ENCODE results near the gene ARHGAP33. TPM values are rescaled to one million over a fixed set of nuclear protein-coding genes. Genes with fewer than 3 reads are reported as not detected.

The ARHGAP33 gene
- total and polyA plus RNA-seq, 2 experiments from 2014 or later, result 11.6 to 22.1 TPM

DNA sequence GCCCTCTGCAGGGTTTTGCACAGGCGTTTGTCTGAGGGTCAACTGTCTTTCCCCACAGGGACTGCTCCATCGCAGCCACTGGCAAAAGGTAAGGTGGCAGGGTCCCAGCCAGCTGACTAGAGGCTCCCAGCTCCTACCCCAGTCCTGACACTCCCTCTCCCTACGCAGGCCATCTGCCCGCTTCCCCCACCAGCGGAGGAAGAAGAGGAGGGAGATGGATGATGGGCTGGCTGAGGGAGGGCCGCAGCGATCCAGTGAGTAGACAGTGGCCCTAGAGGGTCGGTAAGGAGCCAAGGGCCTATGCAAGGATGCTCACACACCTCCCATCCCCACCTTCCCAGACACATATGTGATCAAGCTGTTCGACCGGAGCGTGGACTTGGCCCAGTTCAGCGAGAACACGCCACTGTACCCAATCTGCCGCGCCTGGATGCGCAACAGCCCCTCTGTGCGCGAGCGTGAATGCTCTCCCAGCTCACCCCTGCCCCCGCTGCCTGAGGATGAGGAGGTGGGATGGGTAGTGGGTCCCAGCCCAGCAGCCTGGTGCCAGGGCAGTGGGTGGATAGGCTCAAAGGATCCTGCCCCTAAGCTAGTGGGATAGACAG, 22.5 kb upstream of the ARHGAP33 start (continued):
- TF ChIP-seq, protein P1, sequence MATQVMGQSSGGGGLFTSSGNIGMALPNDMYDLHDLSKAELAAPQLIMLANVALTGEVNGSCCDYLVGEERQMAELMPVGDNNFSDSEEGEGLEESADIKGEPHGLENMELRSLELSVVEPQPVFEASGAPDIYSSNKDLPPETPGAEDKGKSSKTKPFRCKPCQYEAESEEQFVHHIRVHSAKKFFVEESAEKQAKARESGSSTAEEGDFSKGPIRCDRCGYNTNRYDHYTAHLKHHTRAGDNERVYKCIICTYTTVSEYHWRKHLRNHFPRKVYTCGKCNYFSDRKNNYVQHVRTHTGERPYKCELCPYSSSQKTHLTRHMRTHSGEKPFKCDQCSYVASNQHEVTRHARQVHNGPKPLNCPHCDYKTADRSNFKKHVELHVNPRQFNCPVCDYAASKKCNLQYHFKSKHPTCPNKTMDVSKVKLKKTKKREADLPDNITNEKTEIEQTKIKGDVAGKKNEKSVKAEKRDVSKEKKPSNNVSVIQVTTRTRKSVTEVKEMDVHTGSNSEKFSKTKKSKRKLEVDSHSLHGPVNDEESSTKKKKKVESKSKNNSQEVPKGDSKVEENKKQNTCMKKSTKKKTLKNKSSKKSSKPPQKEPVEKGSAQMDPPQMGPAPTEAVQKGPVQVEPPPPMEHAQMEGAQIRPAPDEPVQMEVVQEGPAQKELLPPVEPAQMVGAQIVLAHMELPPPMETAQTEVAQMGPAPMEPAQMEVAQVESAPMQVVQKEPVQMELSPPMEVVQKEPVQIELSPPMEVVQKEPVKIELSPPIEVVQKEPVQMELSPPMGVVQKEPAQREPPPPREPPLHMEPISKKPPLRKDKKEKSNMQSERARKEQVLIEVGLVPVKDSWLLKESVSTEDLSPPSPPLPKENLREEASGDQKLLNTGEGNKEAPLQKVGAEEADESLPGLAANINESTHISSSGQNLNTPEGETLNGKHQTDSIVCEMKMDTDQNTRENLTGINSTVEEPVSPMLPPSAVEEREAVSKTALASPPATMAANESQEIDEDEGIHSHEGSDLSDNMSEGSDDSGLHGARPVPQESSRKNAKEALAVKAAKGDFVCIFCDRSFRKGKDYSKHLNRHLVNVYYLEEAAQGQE (IDR thresholded peaks at IDR 0.05; ENCODE audit: unreplicated experiment), result no peak
- TF ChIP-seq JUNB (IDR thresholded peaks at IDR 0.05; ENCODE audit: unreplicated experiment) (no peak), ZNF331 (CRISPR knock-in tag; IDR thresholded peaks at IDR 0.05; ENCODE audit: low read depth) (no peak), EZH2 (IDR thresholded peaks at IDR 0.05; ENCODE audit: low read depth, unreplicated experiment) (no peak), CREB1 (CRISPR knock-in tag; IDR thresholded peaks at IDR 0.05; ENCODE audit: low read depth) (no peak), STAT1 (IDR thresholded peaks at IDR 0.05; ENCODE audit: unreplicated experiment) (no peak)

DNA sequence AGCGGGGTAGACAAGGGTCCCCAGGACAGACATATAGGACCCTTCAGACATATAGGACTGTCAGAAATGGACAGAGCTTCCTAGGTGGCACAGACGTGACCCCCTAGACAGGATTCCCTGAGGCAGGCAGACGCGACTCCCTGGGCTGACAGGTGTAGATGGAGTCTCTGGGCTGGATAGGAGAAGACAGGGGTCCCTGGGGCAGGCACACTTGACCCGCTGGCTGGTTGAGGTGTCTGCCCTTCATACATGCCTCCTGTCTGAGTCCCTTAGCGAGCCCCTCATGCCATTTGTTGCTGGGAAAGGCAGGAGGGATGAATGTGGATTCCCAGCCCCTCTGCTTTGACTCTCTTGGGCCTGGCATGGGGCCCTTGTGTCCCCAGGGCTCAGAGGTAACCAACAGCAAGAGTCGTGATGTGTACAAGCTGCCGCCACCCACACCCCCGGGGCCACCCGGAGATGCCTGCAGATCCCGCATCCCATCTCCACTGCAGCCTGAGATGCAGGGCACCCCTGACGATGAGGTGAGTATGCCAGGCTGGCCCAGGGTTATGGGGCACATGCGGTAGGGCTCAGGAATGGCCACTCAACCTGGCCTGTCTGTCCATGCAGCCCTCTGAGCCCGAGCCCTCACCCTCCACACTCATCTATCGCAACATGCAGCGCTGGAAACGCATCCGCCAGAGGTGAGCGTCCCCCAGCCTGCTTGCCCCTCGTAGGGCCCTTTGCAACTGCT, 21.6 kb upstream of the ARHGAP33 start:
- Histone ChIP-seq H3K4me2 (no peak overlapping the region), H3F3A (replicated peaks; ENCODE audit: low read depth) (0 out of 2 replicates have a peak, but pooled peaks cover 6% of the 10 kb centered on the region), H3K9me2 (ENCODE audit: insufficient read depth) (no peaks in the 10 kb centered on the region), H3K4me3 (no peak overlapping the region), H2AFZ (no peak overlapping the region), H3K27ac (ENCODE audit: low read depth) (no peak overlapping the region), H3K4me1 (ENCODE audit: insufficient read depth) (peaks cover 10% of the 10 kb centered on the region), H3K79me2 (replicated peaks; ENCODE audit: insufficient read depth) (peaks cover 3% of the 10 kb centered on the region), H3K27me3 (ENCODE audit: insufficient read depth) (peaks cover 28% of the 10 kb centered on the region), H4K20me1 (replicated peaks; ENCODE audit: insufficient read depth) (no peaks in the 10 kb centered on the region), H3K36me3 (ENCODE audit: insufficient read depth) (no peaks in the 10 kb centered on the region)
- DNase-seq (ENCODE audit: low spot score), result no peak
- Mint-ChIP-seq H3K4me3 (no peak overlapping the region; the same call in 2 of the 3 replicates), H3K36me3 (ENCODE audit: low read depth) (no peaks in the 10 kb centered on the region), H3K27me3 (ENCODE audit: insufficient read depth, low read depth, poor library complexity) (peaks cover 38% of the 10 kb centered on the region), H3K9me3 (no peaks in the 10 kb centered on the region; the same call in 2 of the 3 replicates), H3K27ac (no peak overlapping the region), H3K4me1 (peaks cover 15% of the 10 kb centered on the region)
- ATAC-seq, result no peak
- TF ChIP-seq EZH2 (IDR thresholded peaks at IDR 0.05; ENCODE audit: low read depth, unreplicated experiment) (no peak), STAT1 (IDR thresholded peaks at IDR 0.05; ENCODE audit: unreplicated experiment) (no peak), POLR2AphosphoS5 (IDR thresholded peaks at IDR 0.05; ENCODE audit: low read depth) (no peak), ZNF331 (CRISPR knock-in tag; IDR thresholded peaks at IDR 0.05; ENCODE audit: low read depth) (no peak), JUNB (IDR thresholded peaks at IDR 0.05; ENCODE audit: unreplicated experiment) (no peak), NANOG (IDR thresholded peaks at IDR 0.05; ENCODE audit: borderline replicate concordance) (no peak), CREB1 (CRISPR knock-in tag; IDR thresholded peaks at IDR 0.05; ENCODE audit: low read depth) (no peak)
- TF ChIP-seq, protein P2, sequence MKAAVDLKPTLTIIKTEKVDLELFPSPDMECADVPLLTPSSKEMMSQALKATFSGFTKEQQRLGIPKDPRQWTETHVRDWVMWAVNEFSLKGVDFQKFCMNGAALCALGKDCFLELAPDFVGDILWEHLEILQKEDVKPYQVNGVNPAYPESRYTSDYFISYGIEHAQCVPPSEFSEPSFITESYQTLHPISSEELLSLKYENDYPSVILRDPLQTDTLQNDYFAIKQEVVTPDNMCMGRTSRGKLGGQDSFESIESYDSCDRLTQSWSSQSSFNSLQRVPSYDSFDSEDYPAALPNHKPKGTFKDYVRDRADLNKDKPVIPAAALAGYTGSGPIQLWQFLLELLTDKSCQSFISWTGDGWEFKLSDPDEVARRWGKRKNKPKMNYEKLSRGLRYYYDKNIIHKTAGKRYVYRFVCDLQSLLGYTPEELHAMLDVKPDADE (IDR thresholded peaks at IDR 0.05), result no peak
- TF ChIP-seq, protein P3, sequence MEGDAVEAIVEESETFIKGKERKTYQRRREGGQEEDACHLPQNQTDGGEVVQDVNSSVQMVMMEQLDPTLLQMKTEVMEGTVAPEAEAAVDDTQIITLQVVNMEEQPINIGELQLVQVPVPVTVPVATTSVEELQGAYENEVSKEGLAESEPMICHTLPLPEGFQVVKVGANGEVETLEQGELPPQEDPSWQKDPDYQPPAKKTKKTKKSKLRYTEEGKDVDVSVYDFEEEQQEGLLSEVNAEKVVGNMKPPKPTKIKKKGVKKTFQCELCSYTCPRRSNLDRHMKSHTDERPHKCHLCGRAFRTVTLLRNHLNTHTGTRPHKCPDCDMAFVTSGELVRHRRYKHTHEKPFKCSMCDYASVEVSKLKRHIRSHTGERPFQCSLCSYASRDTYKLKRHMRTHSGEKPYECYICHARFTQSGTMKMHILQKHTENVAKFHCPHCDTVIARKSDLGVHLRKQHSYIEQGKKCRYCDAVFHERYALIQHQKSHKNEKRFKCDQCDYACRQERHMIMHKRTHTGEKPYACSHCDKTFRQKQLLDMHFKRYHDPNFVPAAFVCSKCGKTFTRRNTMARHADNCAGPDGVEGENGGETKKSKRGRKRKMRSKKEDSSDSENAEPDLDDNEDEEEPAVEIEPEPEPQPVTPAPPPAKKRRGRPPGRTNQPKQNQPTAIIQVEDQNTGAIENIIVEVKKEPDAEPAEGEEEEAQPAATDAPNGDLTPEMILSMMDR (conservative IDR thresholded peaks at IDR 0.05; ENCODE audit: low read depth in 2 of 2), result no peak

Data from GM23338 (cell line).